Caco-2 (cell line): ENCODE data around the gene RAB43. TPM values are rescaled to one million over a fixed set of nuclear protein-coding genes. Genes with fewer than 3 reads are reported as not detected.

Experiments used
- BruUV-seq: library from RNA; stranded (reverse); fragments of 400-500 nt; replicated peaks from 2 replicates; lab custom pipeline; 2021; lab: Mats Ljungman, UMichigan
- CTCF ChIA-PET: fragments of 300-600 bp; sonication (Branson Sonifier 250); formaldehyde crosslinking; loops from one replicate; lab custom pipeline; 2022; ENCODE audit warnings: antibody characterized with exemption; lab: Charles Lee
- POLR2A ChIA-PET: fragments of 300-600 bp; sonication (Branson Sonifier 250); formaldehyde crosslinking; loops from one replicate; lab custom pipeline; 2022; ENCODE audit warnings: antibody characterized with exemption; lab: Charles Lee
- DNase-seq, 2 experiments: peaks; one replicate each; pipeline versions ENCODE4 v3.0.0 to v3.0.0-alpha.2; 2020 to 2022
- H3K27me3 ChIP-seq: replicated peaks from 2 replicates; pipeline ENCODE4 v1.6.0; 2011; ENCODE audit warnings: low read length; ENCODE audit not compliant: control insufficient read depth, insufficient read depth
- H3K36me3 ChIP-seq: 2 replicates; pipeline ENCODE4 v1.5.1; 2011; ENCODE audit warnings: low read length; ENCODE audit not compliant: control insufficient read depth, insufficient read depth
- H3K4me1 ChIP-seq: fragments of 250-450 bp; sonication (Bioruptor Pico); 2 replicates; pipeline ENCODE4 v1.5.1; 2020; ENCODE audit warnings: mild to moderate bottlenecking
- H3K4me3 ChIP-seq: 2 replicates; pipeline ENCODE4 v1.5.1; 2011; ENCODE audit warnings: low read depth, mild to moderate bottlenecking, control low read depth, low read length
- H3K9me3 ChIP-seq: fragments of 250-450 bp; sonication (Bioruptor Pico); 2 replicates; pipeline ENCODE4 v1.5.1; 2020; ENCODE audit warnings: mild to moderate bottlenecking, moderate library complexity
- H3K27ac Mint-ChIP-seq: one replicate; pipeline ENCODE4 v1.8.0; 2022; ENCODE audit warnings: mixed read lengths; ENCODE audit not compliant: unreplicated experiment
- H3K27me3 Mint-ChIP-seq: one replicate; pipeline ENCODE4 v1.8.0; 2022; ENCODE audit warnings: mixed read lengths; ENCODE audit not compliant: insufficient read depth, unreplicated experiment
- H3K36me3 Mint-ChIP-seq: one replicate; pipeline ENCODE4 v1.8.0; 2022; ENCODE audit warnings: mild to moderate bottlenecking, mixed read lengths; ENCODE audit not compliant: insufficient read depth, unreplicated experiment
- H3K4me1 Mint-ChIP-seq: one replicate; pipeline ENCODE4 v1.8.0; 2022; ENCODE audit warnings: low read depth, mixed read lengths; ENCODE audit not compliant: unreplicated experiment
- H3K4me3 Mint-ChIP-seq: one replicate; pipeline ENCODE4 v1.8.0; 2022; ENCODE audit warnings: mild to moderate bottlenecking, moderate library complexity, mixed read lengths; ENCODE audit not compliant: unreplicated experiment
- H3K9me3 Mint-ChIP-seq: one replicate; pipeline ENCODE4 v1.8.0; 2022; ENCODE audit warnings: mixed read lengths; ENCODE audit not compliant: unreplicated experiment
- intact Hi-C: fragments of 100-400 bp; cut with micrococcal nuclease; formaldehyde crosslinking; loops from one replicate; pipeline ENCODE4 v1.10.0; 2022; ENCODE audit not compliant: unreplicated experiment
- total RNA-seq: library from RNA; stranded (reverse); gene quantifications from 2 replicates; pipeline ENCODE4 v1.2.3, GENCODE V29; 2022
- TF ChIP-seq, protein P1 (sequence below), 2 experiments: fragments of 200-600 bp in 1 of 2; IDR thresholded peaks; 1 replicate in 1 of 2; 2 replicates in 1 of 2; pipeline versions ENCODE4 v1.5.1 to v1.8.0; 2011 to 2022; ENCODE audit warnings: antibody characterized with exemption in 1 of 2, control low read depth in 1 of 2, inconsistent platforms in 1 of 2, low read depth in 1 of 2, low read length in 1 of 2, mild to moderate bottlenecking in 1 of 2, moderate library complexity in 1 of 2; ENCODE audit not compliant: insufficient read depth in 1 of 2, severe bottlenecking in 1 of 2, unreplicated experiment in 1 of 2

Gene RAB43
- total RNA-seq, 1 experiment from 2014 or later = 12.3 TPM

DNA sequence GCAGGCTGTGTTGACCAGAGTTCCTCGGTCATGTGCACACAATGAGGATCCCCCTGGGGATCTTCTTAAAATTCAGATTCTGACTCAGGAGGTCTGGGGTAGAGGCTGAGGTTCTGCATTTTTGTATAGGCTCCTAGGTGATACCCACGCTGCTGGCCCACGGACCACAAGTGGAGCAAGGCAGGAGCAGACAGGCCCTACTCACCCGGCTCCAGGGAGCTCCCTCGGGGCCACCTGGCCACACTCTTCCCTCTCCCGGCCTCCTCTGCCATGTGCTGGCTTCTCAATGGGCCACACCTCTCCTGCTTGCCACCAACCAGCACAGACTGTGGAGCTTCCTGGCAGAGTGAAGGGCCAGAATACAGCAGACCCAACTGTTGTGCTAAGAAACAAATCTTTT is 37.1 kb downstream of the RAB43 start:
- H3K27ac Mint-ChIP-seq = no peak overlapping the region
- TF ChIP-seq, protein P1, sequence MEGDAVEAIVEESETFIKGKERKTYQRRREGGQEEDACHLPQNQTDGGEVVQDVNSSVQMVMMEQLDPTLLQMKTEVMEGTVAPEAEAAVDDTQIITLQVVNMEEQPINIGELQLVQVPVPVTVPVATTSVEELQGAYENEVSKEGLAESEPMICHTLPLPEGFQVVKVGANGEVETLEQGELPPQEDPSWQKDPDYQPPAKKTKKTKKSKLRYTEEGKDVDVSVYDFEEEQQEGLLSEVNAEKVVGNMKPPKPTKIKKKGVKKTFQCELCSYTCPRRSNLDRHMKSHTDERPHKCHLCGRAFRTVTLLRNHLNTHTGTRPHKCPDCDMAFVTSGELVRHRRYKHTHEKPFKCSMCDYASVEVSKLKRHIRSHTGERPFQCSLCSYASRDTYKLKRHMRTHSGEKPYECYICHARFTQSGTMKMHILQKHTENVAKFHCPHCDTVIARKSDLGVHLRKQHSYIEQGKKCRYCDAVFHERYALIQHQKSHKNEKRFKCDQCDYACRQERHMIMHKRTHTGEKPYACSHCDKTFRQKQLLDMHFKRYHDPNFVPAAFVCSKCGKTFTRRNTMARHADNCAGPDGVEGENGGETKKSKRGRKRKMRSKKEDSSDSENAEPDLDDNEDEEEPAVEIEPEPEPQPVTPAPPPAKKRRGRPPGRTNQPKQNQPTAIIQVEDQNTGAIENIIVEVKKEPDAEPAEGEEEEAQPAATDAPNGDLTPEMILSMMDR (IDR thresholded peaks at IDR 0.05; ENCODE audit: insufficient read depth in 1 of 2, low read depth in 1 of 2, low read length in 1 of 2, severe bottlenecking in 1 of 2, unreplicated experiment in 1 of 2) = no peak
- no peaks in the 10 kb centered on the region for H3K9me3 Mint-ChIP-seq
- Histone ChIP-seq H3K9me3 (no peaks in the 10 kb centered on the region), H3K4me1 (no peaks in the 10 kb centered on the region), H3K4me3 (no peak overlapping the region), H3K27me3 (no peaks in the 10 kb centered on the region), H3K36me3 (no peaks in the 10 kb centered on the region)
- no peaks in the 10 kb centered on the region for H3K4me1 Mint-ChIP-seq
- intact Hi-C loops = no loop called here
- H3K27me3 Mint-ChIP-seq = no peaks in the 10 kb centered on the region
- no peak for DNase-seq
- CTCF ChIA-PET = interaction anchor here (1.4 kb wide), 1 partner anchor 31 kb away, joined by 6 read pairs; no protein-coding TSS in a partner anchor
- no TSS peak for BruUV-seq
- POLR2A ChIA-PET = interaction anchor here (0.6 kb wide), 1 partner anchor 46 kb away, joined by 3 read pairs; no protein-coding TSS in a partner anchor
- H3K4me3 Mint-ChIP-seq = no peak overlapping the region
- H3K36me3 Mint-ChIP-seq = no peaks in the 10 kb centered on the region

DNA sequence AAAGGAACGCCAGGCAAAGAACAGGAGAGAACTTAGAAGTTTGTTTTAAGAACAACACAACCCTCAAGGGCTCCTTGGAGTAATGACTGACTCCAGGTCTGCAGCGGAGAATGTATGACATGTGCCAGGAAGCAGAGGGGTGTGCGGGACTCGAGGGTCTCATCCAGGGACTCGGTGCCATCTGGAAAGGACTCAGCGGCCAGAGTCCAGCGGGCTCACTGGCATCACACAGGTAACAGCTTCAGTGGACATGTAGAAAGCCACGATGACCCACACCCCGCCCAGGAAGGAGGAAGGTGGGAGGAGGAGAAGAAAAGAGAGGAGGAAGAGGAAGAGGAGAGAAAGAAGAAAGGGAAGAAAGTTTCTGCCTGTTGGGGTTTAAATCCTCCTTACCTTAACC is 39.6 kb downstream of the RAB43 start:
- H3K36me3 Mint-ChIP-seq = no peaks in the 10 kb centered on the region
- no peak overlapping the region for H3K27ac Mint-ChIP-seq
- H3K4me1 ChIP-seq = no peaks in the 10 kb centered on the region
- ChIA-PET CTCF (no interaction called here), POLR2A (no interaction called here)
- H3K9me3 Mint-ChIP-seq = no peaks in the 10 kb centered on the region
- no peaks in the 10 kb centered on the region for H3K4me1 Mint-ChIP-seq
- no peak for DNase-seq
- TF ChIP-seq, protein P1 (IDR thresholded peaks at IDR 0.05; ENCODE audit: insufficient read depth in 1 of 2, low read depth in 1 of 2, low read length in 1 of 2, severe bottlenecking in 1 of 2, unreplicated experiment in 1 of 2) = no peak
- no peak overlapping the region for H3K4me3 ChIP-seq
- H3K4me3 Mint-ChIP-seq = no peak overlapping the region
- BruUV-seq = no TSS peak
- H3K9me3 ChIP-seq = no peaks in the 10 kb centered on the region
- H3K27me3 ChIP-seq = no peaks in the 10 kb centered on the region
- no peaks in the 10 kb centered on the region for H3K36me3 ChIP-seq
- intact Hi-C loops = no loop called here
- H3K27me3 Mint-ChIP-seq = no peaks in the 10 kb centered on the region

DNA sequence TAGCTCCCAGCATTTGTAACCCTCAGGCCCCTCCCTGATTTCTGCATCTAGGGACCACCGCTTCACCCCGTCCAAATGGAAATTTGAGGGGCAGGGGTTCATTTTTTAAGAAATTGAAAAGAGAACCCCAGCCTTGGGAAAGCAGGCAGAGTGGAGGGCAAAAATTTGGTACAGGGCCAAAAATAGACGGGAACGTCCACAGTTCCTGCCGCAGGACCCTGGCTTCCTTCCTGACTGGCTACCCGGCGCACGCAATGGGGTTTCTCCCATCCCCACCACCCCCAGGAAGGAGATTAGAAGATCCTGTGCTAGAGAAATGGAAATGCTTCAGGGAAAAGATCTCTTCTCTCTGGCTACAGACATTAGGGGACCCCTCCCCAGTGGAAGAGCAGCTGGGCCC is 40.1 kb downstream of the RAB43 start:
- no peak overlapping the region for H3K27ac Mint-ChIP-seq
- CTCF ChIA-PET = no interaction called here

More for the DNA sequence above, 40.1 kb downstream of the RAB43 start:
- Histone ChIP-seq H3K4me1 (no peaks in the 10 kb centered on the region), H3K36me3 (no peaks in the 10 kb centered on the region), H3K9me3 (no peaks in the 10 kb centered on the region), H3K4me3 (no peak overlapping the region), H3K27me3 (no peaks in the 10 kb centered on the region)
- no peak for DNase-seq
- no peaks in the 10 kb centered on the region for H3K27me3 Mint-ChIP-seq
- H3K9me3 Mint-ChIP-seq = no peaks in the 10 kb centered on the region
- intact Hi-C loops = no loop called here
- no TSS peak for BruUV-seq
- no peak overlapping the region for H3K4me3 Mint-ChIP-seq
- TF ChIP-seq, protein P1 (IDR thresholded peaks at IDR 0.05; ENCODE audit: insufficient read depth in 1 of 2, low read depth in 1 of 2, low read length in 1 of 2, severe bottlenecking in 1 of 2, unreplicated experiment in 1 of 2) = no peak
- no peaks in the 10 kb centered on the region for H3K36me3 Mint-ChIP-seq
- H3K4me1 Mint-ChIP-seq = no peaks in the 10 kb centered on the region
- POLR2A ChIA-PET = no interaction called here
